CD1c-positive myeloid dendritic cell (primary cell): ENCODE data around the gene PTRHD1.
"Not testable (repeated sequence)": the region's sequence is repeated elsewhere in the genome, so short reads cannot be mapped to it uniquely, and the experiment has no call there.

Experiments
- DNase-seq: peaks from one replicate; pipeline ENCODE4 v3.0.0-alpha.2; 2016; ENCODE audit errors: extremely low spot score

The PTRHD1 gene, protein sequence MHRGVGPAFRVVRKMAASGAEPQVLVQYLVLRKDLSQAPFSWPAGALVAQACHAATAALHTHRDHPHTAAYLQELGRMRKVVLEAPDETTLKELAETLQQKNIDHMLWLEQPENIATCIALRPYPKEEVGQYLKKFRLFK

DNA sequence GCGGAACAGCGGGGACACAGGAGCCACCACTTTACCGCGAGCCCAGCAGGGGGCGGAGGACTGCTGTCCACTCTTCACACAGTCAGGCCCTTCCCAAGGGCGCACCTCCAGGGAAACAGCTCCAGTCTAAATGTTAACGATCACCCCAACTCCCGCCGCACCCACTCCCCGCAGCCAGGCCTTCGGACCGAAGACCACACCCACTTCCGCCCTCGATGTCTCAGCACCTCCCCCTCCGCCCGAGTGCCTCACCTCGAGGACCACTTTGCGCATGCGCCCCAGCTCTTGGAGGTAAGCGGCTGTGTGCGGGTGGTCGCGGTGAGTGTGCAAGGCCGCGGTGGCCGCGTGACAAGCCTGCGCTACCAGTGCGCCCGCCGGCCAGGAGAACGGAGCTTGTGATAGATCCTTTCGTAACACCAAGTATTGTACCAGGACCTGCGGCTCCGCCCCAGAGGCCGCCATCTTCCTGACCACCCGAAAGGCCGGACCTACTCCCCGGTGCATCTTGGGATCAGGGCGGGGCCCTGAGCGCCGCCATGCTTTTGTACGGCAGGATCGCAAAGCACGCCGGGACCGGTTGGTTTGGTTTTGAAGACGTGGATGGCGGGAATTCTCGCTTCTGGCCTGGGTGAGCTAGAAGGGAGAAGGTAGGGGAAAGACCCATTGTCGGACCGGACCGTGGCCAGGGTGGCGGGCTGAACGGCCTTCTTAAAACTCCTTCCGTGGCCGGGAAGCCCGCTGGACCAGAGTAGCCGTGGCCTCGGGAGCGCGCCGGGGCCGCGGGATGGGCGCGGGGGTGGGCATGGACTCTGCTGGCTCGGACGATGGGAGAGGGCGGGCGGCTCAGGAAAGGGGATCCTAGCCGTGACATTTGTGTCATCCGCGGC lies at the start of gene PTRHD1, which contains the start of gene CENPO:
Gene PTRHD1 (minus strand): TSS at position 518 of the 887 bp plus-strand sequence. CDS start 14 bp downstream, at position 504.
Gene CENPO (plus strand): TSS at position 552 of the 887 bp plus-strand sequence. CDS start 495 bp downstream, outside the sequence.
- DNase-seq, result peak; percentile 97

DNA sequence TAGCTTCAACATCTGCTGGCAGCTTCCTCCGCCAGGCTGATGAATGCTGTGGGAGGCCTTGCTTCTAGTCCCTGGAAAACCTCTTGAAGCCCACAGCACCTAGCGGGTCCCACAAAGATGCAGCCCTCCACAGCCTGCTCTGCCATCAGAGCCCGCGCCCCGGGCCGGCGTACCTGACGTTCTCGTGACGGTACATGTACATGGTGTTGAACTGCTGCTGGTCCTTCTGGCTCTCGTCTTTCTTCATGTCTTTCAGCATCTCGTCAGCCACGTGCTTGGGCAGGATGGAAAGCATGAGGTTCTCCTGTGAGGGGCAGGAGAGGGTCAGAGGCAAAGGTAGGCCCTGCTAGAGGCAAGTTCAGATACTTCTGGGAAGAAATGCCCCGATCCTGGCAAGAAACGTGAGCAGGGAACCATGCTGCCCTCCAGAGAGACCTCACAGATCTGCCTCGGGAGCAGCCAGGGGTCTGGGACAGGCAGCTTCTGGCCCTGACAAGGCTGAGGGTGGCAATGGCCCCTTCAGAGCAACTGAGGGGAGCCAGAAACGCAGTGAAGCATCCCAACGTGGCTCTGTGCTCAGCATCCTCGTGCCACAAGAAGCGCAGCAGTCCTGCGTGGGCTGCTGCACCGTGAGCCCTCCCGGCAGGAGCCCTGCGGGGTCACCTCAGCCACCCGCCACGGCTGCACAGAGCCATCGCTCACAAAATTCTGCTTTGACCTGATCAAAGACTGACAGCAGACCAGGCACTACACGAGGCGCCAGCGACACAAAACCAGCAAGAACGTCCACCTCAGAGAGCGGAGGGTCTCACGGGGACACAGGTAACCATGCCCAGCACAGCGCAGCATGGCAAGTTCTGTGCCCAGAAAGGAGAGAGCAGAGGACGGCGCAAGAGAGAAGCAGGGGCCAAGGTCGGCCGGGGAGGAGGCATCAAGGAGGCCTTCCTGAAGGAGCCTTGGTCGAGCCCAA lies 49.2 kb upstream of the PTRHD1 start:
- no peak for DNase-seq

DNA sequence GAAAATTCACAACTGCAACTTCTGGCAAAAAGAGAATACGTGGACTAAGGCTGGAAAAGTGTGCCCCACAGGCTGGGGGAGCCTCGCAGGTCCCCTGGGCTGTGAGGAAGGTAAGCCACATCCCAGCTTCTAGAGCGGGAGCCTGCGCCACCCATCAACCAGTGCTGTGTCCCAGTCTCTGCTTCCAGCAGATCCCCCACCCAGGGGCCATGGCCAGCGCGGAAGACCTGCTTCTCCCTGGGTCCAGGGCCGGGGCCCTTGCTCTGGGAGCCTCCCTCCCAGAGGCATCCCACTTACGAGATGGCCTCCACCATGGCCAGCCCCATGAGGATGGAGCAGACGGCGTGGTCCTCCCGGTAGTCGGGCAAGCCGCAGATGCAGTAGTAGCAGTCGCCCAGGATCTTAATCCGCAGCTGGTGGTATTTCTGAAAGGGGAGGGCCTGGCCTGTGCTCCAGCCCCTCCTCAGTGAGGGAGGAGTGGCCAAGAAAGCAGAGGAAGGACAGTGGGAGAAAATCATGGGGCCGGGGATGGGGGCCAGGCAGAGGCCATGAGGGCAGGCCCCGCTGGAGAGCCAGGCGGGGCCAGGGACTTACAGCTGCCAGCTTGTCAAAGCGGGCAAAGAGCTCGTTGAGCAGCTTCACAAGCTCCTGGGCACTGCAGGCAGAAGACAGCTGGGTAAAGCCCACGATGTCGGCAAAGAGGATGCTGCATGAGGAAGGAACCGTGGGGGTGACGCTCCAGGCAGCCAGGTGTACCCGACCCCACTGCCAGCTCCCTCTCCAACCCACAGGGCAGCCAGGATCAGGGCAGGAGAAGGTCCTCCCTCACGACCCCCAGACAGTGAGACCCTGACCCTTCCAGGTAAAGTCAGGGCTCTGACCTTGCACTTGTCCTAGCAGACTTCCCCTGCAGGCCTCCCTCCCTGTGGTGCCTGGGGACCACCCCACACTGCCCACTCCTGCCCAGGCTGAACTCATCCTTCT lies 48.1 kb upstream of the PTRHD1 start:
- DNase-seq, result no peak

DNA sequence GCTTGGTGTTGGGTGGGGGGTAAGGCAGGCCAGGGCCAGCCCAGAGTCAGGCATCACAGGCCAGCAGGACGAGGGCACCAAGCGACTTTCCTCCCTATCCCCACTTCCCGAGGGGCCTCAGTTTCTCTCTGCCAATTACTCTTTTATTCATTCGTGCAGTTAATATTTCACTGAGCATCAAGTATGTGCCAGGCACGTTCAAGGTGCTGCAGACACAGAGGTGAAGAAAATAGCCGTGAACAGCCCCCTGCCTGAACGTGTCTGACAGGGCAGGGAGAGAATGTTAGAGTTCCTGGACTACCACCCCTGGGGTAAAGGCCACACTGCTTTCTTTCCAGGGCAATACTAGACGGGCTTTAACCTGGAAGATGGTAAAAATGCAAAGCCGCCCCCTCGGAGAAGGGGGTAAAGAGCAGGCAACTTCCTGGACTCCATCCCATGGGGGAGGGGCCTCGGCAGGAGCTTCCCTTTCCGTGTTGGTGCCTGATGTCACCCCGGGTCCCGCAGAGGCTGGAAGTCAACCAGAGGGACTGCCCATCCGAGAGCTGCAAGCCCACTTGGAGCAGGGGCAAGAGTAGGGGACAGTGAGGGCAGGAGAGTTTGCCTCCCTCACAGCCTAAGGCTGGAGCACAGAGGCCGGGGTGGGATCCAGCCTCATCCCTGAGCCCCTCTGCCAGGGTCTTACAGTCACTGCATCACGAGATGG lies 47.1 kb upstream of the PTRHD1 start:
- no peak for DNase-seq

DNA sequence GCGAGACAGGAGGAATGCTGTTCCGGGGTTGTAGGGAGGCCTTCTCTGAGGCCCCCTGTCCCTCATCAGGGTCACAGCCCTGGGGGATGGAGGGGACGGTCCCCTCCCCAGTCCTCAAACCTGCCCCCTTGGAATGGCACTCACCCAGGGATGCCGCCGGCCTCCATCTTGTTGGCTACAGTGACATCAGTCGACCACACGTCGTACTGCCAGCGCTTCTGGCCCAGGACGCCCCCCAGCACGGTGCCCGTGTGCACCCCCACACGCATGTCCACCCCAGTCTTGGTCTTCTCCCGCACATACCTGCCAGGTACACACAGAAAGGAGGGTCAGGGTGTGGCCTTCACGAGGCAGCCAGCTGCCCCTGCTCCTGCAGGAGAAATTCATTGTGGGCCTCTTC lies 46.5 kb upstream of the PTRHD1 start:
- no peak for DNase-seq

DNA sequence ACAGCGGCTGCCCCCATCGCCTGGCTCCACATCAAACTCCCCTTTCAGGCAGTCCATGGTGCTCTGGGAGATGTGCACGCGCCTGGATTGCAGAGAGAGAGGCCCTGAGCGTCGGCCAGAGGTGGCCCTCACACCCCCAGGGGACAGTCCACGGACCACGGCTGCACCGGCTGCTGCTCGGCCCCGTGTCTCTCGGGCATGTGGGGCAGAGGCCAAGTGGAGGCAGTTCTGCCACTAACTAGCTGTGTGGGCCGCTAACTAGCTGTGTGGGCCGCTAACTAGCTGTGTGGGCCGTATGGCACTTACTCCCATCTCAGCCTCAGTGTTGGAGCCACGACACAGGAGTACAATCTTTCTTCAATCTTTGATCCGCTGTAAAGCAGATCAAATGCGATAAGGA lies 45.4 kb upstream of the PTRHD1 start:
- no peak for DNase-seq

DNA sequence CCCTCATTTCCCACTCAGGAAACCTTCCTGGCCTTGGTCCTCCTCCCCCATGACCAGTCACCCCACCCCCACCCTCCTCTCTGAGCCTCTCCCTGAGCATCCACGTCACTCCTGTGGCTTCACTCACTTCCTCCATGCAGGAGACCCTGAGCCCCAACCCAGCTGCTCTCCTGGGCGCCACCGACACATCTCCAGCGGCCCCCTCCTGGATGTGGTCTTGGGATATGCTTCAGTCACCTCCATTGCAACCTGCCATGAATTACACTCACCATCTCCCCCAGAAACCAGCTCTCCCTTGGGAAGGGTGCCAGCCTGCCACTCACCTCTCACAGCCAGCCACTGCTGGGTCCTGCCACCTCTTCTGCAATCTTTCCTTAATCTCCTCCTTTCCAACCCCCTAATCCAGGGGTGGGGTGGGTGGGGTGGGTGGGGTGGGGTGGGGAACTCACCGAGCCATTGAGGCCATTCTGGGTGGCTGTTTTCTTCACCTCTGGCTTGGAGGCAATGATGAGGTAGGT lies 44.9 kb upstream of the PTRHD1 start:
- no peak for DNase-seq

DNA sequence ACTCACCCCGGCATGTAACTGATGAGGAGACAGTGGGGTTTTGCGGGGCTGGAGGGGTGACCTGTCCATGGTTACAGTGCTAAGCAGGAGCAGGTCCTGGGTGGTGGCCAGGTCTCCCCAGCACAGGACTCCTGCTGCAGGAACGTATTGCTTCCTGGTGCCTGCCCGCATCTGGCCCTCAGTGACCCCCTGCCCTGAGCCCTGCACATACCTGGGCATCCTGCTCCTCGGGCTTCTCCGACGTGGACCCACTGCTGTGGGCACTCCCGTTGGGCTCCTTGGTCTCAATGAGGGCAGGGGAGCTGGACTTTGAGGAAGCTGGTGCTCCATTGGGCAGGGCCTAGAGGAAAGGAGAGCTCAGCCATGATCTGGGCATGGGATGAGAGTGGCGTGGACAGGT lies 43.5 kb upstream of the PTRHD1 start:
- no peak for DNase-seq

DNA sequence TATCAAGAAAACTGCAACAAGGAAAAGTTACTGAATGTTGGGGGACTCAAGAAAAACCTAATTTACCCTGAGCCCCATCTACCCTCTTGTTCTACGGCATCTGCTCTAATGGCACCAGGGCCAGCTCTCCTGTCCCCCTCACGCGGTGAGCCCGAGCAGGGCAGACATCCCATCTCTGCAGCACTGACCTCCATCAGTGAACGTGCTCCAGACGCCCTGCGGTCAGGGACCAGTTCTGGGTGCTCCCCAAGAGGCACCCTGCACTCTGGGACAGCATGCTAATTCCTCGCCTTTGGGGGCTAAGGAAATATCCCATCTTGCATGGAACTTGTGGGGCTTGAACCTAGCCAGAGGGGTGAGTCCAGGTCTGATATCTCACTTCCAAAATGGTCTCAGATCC lies 43.0 kb upstream of the PTRHD1 start:
- DNase-seq, result no peak

DNA sequence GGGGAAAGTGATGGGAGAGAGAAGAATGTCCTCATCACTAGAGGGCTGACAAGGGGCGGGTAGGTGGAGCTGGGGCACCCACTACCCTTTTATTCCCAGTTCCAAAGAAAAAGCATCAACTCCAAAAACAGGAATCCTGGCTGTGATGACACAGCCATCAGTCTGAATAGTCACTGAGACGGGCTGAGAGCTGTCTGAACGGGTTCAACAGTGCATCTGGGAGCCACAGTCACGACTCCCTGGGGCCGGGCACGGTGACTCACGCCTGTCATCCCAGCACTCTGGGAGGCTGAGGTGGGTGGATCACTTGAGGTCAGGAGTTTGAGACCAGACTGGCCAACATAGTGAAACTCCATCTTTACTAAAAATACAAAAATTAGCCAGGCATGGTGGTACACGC lies 42.2 kb upstream of the PTRHD1 start:
- DNase-seq, result not testable (repeated sequence)

DNA sequence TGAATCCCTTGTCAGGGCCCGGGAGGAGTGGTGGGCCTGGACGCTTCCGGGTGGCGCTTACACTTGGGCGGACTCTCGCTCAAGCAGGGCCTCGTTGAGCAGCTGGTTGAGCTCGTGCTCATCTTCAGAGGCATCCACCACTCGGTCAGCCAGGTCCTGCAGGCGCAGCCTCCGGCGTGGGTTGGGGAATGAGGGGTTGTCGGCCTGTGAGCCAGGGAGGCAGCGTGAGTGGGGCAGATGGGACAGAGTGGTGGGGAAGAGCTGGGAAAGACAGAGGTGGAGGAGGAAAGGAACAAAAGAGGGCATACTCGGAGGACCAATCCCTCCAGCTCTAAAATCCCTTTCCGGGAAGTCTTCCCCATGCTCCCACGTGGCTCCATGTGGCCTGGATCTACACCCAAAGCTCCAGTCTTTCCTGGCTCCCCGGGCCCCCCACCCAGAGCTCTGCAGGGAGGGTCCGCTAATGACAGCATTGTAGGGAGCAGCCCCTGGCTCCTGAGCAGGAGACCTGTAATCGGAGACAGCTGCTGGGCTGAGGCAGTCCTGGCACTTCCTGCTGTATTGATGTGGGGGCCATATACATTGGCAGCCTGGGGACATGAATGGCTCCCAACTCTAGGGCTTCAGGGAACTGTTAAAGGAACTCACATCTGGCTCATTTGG lies 41.7 kb upstream of the PTRHD1 start:
- DNase-seq, result no peak

DNA sequence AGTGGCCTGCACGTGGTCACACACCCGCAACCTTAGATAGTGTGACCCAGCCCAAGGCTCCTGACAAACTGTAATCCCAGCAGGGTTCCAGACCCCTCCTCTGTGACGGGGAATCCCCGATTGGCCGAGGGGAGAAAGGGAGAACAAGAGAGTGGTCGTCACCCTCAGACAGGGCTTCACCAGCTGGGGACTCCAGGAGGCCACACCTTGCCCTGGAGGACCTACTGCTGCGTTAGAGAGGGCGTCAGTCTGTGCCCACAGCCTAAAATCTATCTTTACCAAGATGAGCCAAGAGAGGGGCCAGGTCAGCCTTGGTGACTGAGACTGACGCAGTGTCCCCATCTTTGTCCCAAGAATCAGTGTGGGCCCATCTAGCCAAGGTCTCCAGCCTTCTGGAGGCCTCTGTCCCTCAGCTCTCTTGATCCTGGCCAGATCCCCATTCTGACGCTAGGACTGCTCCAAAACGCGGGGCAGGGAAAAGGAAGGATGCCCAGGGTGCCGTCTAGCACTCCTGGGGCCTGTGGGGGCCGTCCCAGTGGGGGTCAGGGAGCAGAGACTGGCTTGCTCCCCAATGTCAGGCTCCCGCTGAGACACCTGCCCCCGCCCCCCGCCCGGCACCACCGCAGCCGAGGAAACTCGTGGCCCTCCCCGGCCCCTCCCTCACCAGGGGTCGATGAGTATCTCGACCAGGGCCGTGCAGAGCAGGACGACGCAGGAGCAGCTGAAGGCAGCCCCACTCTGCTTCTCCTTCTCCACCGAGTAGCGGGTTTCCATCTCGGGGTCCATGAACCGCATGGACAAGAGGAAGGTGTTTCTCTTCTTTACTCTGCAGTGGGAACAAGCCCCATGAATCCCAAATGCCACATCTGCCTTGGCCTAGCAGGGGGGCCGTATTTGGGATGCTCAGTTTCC lies 40.9 kb upstream of the PTRHD1 start:
- no peak for DNase-seq

DNA sequence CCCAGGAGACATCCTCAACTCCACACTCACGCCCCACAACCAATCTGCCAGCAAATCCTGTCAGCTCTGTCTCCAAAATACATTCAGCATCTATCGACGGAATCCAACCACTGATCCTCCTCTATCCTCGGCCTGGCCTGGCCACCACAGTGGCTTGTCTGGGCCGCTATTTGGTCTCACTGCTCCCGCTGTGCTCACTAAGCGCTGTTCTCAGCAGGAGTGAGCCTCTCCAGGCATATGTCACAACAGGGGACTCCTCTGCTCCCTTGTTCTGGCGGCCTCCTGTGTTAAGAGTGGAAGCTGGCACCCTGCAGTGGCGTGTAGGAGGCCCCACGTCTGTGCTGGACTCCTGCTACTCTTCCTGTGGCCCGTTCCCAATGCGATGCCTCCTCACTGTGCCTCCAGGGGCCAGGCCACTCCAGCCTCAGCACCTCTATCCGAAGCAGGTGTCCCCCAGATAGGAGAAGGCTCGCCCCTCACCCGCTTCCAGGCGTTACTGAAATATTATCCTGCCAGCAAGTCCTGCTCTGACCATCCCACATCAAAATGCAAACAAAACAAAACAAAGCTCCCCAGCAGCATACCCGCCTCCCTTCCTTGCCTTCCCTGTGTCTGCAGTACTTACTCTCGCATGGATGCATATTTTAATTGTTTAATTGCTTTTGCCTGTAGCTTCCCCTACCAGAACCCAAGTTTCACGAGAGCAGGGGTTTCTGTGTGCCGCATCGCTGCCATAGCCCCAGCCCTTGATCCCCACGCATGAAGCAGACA lies 39.9 kb upstream of the PTRHD1 start:
- DNase-seq, result no peak

DNA sequence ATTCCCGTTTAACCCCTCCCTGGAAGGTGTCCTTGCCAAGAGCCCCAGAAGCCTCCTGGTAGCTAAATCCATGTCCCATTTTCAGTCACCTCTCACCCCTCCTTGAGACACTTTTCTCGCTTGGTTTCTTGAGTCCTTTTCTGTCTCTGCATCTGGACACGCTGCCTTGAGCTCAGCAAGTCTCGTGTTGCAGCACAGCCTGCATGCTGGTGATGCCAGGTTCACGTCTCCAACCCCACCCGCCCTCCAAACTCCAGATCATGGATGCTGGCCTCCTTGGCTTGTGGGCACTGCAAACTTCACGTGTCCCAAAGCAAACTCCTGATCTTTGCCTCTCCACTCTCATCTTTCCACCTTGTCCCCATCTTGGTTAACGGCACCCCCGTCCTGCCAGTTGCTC lies 39.3 kb upstream of the PTRHD1 start:
- no peak for DNase-seq

DNA sequence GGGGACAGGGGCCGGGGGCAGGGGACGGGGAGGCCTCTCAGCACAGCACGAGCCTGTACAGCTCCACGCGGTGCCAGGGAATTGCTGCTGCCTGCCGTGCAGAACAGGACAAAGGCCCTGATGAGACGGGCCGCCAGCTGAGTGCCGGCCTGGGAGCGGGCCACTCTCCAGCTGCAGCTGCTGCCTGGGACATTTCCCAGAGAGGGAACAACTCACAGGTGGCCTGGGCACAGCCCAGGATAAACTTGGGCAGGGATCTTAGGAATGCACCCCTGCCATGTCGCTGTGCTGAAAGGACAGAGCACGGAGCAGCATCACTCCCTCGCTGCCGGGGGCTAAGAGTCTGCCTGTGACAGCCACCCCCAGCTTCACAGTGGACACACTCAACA lies 38.9 kb upstream of the PTRHD1 start:
- DNase-seq, result no peak

DNA sequence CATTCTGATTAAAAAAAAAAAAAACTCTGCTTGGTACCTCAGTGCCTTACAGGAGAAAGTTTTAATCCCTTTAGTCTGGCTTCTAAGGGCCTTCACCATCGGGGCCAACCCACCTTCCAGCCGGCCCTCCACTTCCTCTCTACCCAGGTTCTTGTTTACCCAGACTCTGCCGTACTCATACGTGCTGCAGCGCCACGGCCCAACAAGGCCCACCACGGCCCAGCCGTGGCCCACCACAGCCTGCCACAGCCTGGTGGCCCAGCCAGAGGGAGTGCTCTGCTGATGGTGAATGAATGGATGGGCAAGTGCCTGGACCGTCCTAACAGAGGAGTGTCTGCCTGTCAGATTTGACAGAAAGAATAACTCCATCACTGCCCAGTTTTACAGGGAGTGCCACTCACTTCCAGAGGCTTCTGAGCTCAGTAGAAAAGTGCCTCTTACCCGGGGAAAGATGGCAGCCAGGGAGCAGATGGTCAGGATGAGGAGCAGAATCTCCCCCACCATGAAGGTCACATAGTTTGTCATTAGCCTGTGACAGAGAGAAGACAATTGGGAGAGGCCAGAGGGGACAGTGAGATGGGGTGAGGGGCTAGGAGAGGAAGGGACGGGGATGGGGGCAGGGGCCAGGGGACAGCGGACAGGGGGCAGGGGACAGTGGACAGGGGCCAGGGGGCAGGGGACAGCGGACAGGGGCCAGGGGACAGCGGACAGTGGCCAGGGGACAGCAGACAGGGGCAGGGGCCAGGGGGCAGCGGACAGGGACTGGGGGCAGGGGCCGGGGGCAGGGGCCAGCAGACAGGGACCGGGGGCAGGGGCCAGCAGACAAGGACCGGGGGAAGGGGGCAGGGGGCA lies 38.3 kb upstream of the PTRHD1 start:
- DNase-seq, result no peak

DNA sequence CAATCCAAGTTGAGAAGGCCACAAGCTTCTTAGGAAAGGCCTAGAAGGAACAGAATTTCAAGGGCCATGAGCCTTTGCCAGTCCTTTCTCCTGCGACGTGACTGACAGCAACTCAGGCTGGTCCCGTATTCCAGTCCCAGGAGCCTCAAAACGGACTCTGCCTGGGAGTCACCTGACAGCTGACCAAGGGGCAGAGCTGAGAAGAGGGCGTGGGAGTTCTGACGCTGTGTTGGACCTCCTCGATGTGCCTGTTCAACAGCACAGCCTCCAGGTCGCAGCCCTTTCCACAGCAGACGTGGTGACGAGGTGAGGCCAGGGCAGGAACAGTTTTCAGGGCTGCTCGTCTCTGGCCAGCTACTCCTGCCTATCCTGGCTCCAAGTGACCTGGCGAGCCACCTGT lies 37.6 kb upstream of the PTRHD1 start:
- DNase-seq, result no peak
